ENCODE results near the gene ATP11C.

ATP11C gene

DNA sequence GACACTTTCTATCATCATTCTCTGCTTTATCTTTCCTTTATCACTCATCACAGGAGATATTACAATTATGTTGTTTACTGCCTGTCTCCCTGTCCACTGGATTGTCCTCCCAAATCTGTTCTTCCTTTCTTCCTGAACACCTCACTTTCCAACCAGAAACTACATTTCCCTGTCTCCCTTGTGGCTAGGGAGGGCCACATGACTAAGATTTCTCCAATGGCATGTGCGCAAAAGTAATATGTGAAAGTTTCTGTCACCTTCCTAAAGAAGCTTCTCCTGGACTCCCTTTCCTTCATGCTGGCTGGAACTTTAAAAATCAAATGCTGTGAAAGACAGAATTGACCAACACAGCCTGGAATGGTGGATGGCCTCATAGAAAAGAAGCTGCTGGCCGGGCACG lies 25.8 kb downstream of the ATP11C start:
- no peaks in the 10 kb centered on the region for H3K9me3 ChIP-seq (ENCODE audit: low read depth, low read length)
- TF ChIP-seq FOXP2 (optimal IDR thresholded peaks at IDR 0.05; ENCODE audit: control extremely low read depth, extremely low read length, insufficient read depth) (no peak), POLR2AphosphoS5 (IDR thresholded peaks at IDR 0.05; ENCODE audit: borderline replicate concordance, low read depth, low read length) (no peak), EZH2 (IDR thresholded peaks at IDR 0.05) (no peak)

DNA sequence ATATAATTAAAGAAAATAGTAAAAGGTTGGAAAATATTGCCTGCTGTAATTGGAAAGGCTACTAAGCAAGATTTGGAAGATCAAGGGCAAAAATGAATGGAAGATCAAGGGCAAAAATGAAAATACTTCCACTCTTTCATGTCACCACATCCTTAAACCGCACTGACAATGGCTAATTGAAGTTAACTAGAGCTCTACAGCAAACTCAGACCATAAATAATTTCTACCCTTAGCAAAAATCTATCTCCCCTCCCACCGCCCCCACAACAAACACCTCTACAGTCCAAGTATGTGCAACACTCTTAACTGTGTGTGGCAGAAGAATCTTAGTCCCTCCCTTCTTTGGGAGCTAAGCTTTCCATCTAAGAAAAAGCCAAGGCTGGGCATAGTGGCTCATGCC lies 27.1 kb downstream of the ATP11C start:
- Histone ChIP-seq H3K9me3 (ENCODE audit: low read depth, low read length) (no peaks in the 10 kb centered on the region), H3K36me3 (ENCODE audit: insufficient read depth, low read length) (no peaks in the 10 kb centered on the region), H3K9ac (ENCODE audit: insufficient read length) (no peak overlapping the region), H3K27ac (no peak overlapping the region), H3K4me3 (no peak overlapping the region)
- no peak for TF ChIP-seq EZH2 (IDR thresholded peaks at IDR 0.05)
- TF ChIP-seq POLR2AphosphoS5 (IDR thresholded peaks at IDR 0.05; ENCODE audit: borderline replicate concordance, low read depth, low read length): no peak
- TF ChIP-seq FOXP2 (optimal IDR thresholded peaks at IDR 0.05; ENCODE audit: control extremely low read depth, extremely low read length, insufficient read depth): no peak
- DNase-seq (ENCODE audit: low read depth, low spot score): no peak

More for the DNA sequence above, 25.8 kb downstream of the ATP11C start:
- no peak overlapping the region for H3K4me3 ChIP-seq
- DNase-seq (ENCODE audit: low read depth, low spot score): no peak
- H3K36me3 ChIP-seq (ENCODE audit: insufficient read depth, low read length): no peaks in the 10 kb centered on the region
- H3K9ac ChIP-seq (ENCODE audit: insufficient read length): no peak overlapping the region
- H3K27ac ChIP-seq: no peak overlapping the region

DNA sequence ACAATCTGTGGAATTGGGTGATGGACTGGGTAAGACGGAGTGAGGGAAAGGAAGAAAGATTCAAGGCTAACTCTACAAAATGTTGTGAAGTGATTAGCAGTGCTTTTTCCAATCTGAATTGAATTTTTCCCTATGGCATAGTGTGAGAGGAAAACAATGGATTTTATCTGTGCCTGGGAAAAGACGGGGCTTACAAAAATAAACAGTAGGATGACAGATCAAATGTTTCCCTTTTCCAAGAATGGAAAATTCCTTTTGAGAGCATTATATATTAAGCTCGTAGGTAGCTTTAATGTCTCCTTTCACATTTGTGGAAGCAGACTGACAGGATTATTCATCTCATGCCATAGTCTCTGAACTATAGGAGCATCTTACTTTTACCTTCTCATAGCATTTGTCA lies 27.8 kb downstream of the ATP11C start:
- H3K9ac ChIP-seq (ENCODE audit: insufficient read length): no peak overlapping the region
- no peaks in the 10 kb centered on the region for H3K36me3 ChIP-seq (ENCODE audit: insufficient read depth, low read length)
- TF ChIP-seq FOXP2 (optimal IDR thresholded peaks at IDR 0.05; ENCODE audit: control extremely low read depth, extremely low read length, insufficient read depth) (no peak), EZH2 (IDR thresholded peaks at IDR 0.05) (no peak), POLR2AphosphoS5 (IDR thresholded peaks at IDR 0.05; ENCODE audit: borderline replicate concordance, low read depth, low read length) (no peak)
- no peak for DNase-seq (ENCODE audit: low read depth, low spot score)
- H3K4me3 ChIP-seq: no peak overlapping the region
- no peaks in the 10 kb centered on the region for H3K9me3 ChIP-seq (ENCODE audit: low read depth, low read length)
- H3K27ac ChIP-seq: no peak overlapping the region

DNA sequence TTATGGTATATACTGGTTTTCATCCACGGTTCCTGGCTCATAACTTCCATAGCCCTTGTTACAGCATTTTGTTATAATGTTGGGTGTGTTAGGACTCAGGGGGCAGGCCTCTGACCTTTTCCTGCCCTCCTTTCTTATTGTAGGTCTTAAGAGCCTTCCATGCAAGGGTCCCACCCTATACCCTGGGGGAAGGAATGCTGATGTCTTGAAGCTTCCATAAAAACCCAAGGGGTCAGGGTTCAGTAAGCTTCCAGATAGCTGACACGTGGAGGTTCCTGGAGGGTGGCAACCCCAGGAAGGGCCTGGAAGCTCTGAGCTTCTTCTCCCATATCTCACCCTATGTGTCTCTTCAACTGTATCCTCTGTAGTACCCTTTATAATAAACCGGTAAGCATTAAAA lies 29.6 kb downstream of the ATP11C start:
- no peak overlapping the region for H3K9ac ChIP-seq (ENCODE audit: insufficient read length)
- no peaks in the 10 kb centered on the region for H3K9me3 ChIP-seq (ENCODE audit: low read depth, low read length)
- no peak overlapping the region for H3K27ac ChIP-seq
- H3K4me3 ChIP-seq: no peak overlapping the region
- DNase-seq (ENCODE audit: low read depth, low spot score): no peak
- TF ChIP-seq EZH2 (IDR thresholded peaks at IDR 0.05): no peak
- no peak for TF ChIP-seq POLR2AphosphoS5 (IDR thresholded peaks at IDR 0.05; ENCODE audit: borderline replicate concordance, low read depth, low read length)
- TF ChIP-seq FOXP2 (optimal IDR thresholded peaks at IDR 0.05; ENCODE audit: control extremely low read depth, extremely low read length, insufficient read depth): no peak
- no peaks in the 10 kb centered on the region for H3K36me3 ChIP-seq (ENCODE audit: insufficient read depth, low read length)

DNA sequence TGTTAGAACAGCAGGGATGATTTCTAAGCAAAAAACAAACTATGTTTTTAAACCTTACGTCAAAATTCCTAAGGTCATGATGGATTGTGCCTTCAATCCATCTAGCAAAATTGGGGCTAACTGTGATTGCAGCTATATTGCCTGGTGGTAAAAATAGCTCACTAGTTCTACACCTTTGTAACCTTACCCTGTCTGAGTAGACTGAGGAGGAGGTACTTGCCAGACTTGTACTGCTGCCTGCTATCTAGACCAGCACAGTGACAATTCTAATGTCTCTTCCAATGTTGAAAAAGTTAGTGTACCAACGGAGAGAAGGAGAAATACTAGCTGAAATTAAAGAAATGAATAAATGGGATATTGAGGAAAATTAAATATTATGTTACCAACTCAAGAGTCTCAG lies 30.3 kb downstream of the ATP11C start:
- Histone ChIP-seq H3K4me3 (no peak overlapping the region), H3K36me3 (ENCODE audit: insufficient read depth, low read length) (no peaks in the 10 kb centered on the region), H3K9me3 (ENCODE audit: low read depth, low read length) (no peaks in the 10 kb centered on the region), H3K9ac (ENCODE audit: insufficient read length) (no peak overlapping the region), H3K27ac (no peak overlapping the region)
- no peak for DNase-seq (ENCODE audit: low read depth, low spot score)
- no peak for TF ChIP-seq EZH2 (IDR thresholded peaks at IDR 0.05)
- TF ChIP-seq POLR2AphosphoS5 (IDR thresholded peaks at IDR 0.05; ENCODE audit: borderline replicate concordance, low read depth, low read length): no peak
- TF ChIP-seq FOXP2 (optimal IDR thresholded peaks at IDR 0.05; ENCODE audit: control extremely low read depth, extremely low read length, insufficient read depth): no peak

DNA sequence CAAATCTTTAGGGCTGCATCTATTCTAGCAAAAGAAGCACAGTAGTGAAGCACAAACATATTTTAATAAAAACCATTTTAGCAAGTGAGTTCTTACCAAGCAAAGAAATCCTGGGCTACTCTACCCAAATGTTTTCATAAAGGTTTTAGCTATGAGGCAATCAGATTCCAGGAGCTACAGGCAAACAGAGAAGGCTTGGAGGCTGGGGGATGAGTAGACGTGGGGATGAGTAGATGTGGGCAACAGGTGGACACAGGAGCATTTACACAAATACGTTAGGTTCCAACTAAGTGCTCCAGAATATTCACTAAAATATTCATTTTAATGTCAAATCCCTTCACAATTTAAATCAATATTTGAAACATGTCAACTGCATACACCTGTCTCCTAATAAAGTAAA lies 34.5 kb downstream of the ATP11C start:
- no peak for DNase-seq (ENCODE audit: low read depth, low spot score)
- Histone ChIP-seq H3K9me3 (ENCODE audit: low read depth, low read length) (no peaks in the 10 kb centered on the region), H3K36me3 (ENCODE audit: insufficient read depth, low read length) (no peaks in the 10 kb centered on the region), H3K27ac (no peak overlapping the region), H3K4me3 (no peak overlapping the region), H3K9ac (ENCODE audit: insufficient read length) (no peak overlapping the region)
- TF ChIP-seq POLR2AphosphoS5 (IDR thresholded peaks at IDR 0.05; ENCODE audit: borderline replicate concordance, low read depth, low read length) (no peak), FOXP2 (optimal IDR thresholded peaks at IDR 0.05; ENCODE audit: control extremely low read depth, extremely low read length, insufficient read depth) (no peak), EZH2 (IDR thresholded peaks at IDR 0.05) (no peak)

DNA sequence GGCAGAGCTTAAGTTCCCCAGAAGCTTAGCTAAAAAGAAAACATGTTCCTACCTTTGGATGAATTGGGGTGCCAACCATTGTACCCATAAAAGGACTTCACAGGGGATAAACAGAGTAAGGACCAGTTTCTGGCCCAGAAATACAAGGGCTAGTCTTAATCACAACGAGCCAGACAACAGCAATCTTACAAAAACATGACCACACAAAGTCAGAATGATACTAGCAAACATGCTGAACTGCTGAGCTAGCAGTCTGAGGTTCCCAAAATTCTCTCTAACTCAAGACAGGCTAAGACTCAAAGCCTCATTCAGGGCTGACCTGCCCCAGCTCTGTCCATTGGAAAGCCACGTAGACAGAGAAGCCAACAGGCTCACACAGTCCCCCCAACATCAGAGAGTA lies 40.3 kb downstream of the ATP11C start:
- Histone ChIP-seq H3K9ac (ENCODE audit: insufficient read length) (no peak overlapping the region), H3K36me3 (ENCODE audit: insufficient read depth, low read length) (no peaks in the 10 kb centered on the region), H3K9me3 (ENCODE audit: low read depth, low read length) (no peaks in the 10 kb centered on the region), H3K4me3 (no peak overlapping the region), H3K27ac (no peak overlapping the region)
- DNase-seq (ENCODE audit: low read depth, low spot score): no peak
- TF ChIP-seq FOXP2 (optimal IDR thresholded peaks at IDR 0.05; ENCODE audit: control extremely low read depth, extremely low read length, insufficient read depth) (no peak), POLR2AphosphoS5 (IDR thresholded peaks at IDR 0.05; ENCODE audit: borderline replicate concordance, low read depth, low read length) (no peak), EZH2 (IDR thresholded peaks at IDR 0.05) (no peak)

DNA sequence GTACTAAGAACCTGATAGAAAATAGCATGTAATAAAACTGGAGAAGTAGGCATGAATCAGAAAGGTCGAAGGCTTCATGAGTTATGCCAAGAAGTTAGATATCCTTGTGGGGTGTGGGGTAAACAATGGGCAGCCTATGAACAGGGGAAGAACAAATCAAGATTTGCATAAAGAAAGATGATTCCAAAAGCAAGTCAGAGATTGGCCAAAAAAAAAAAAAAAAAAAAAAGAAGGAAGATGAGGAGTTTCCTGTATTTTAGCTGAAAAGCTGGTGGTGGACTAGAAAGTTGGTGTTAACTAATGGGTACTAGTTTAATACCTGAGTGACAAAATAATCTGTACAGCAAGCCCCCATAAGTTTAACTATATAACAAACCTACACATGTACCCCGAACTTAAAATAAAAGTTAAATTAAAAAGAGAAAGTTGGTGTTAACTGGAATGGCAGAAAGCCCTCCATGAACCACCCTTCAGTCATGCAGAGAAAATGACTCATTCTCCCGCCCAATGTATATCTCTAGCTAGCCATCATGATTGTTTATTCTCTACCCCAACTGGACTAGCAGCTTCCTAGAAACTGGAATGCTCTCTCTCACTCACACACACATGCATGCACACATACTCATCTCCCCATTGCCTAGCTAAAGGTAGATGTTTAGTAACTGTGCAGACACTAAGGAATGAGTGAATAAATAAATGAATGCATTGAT lies 41.7 kb downstream of the ATP11C start:
- Histone ChIP-seq H3K9ac (ENCODE audit: insufficient read length) (no peak overlapping the region), H3K9me3 (ENCODE audit: low read depth, low read length) (no peaks in the 10 kb centered on the region), H3K27ac (no peak overlapping the region), H3K4me3 (no peak overlapping the region), H3K36me3 (ENCODE audit: insufficient read depth, low read length) (no peaks in the 10 kb centered on the region)
- TF ChIP-seq POLR2AphosphoS5 (IDR thresholded peaks at IDR 0.05; ENCODE audit: borderline replicate concordance, low read depth, low read length) (no peak), EZH2 (IDR thresholded peaks at IDR 0.05) (no peak), FOXP2 (optimal IDR thresholded peaks at IDR 0.05; ENCODE audit: control extremely low read depth, extremely low read length, insufficient read depth) (no peak)
- no peak for DNase-seq (ENCODE audit: low read depth, low spot score)

DNA sequence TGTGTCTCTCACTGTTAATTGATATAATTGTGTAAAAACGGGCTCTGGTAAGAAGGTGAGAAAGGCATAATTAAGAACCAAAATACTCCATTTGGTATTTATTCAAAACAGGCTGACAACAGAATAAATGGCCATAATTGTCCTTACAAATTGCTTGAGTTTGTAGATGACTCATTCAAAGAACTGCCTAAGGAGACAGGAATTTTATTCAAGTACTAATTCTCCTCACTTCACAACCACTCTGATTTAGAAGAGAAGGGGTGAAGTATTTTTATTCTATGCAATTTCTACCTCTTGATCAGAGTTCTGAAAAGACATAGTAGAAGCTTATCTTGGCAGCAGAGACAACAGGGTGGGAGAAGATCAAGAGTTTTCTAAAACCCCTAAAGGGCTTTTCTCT lies 43.1 kb downstream of the ATP11C start:
- Histone ChIP-seq H3K9me3 (ENCODE audit: low read depth, low read length) (no peaks in the 10 kb centered on the region), H3K27ac (no peak overlapping the region), H3K36me3 (ENCODE audit: insufficient read depth, low read length) (no peaks in the 10 kb centered on the region), H3K4me3 (no peak overlapping the region), H3K9ac (ENCODE audit: insufficient read length) (no peak overlapping the region)
- TF ChIP-seq FOXP2 (optimal IDR thresholded peaks at IDR 0.05; ENCODE audit: control extremely low read depth, extremely low read length, insufficient read depth) (no peak), EZH2 (IDR thresholded peaks at IDR 0.05) (no peak), POLR2AphosphoS5 (IDR thresholded peaks at IDR 0.05; ENCODE audit: borderline replicate concordance, low read depth, low read length) (no peak)
- no peak for DNase-seq (ENCODE audit: low read depth, low spot score)

All from SK-N-MC (cell line).